GM13976 (cell line): ENCODE measurements around the gene MPZL3.

Source experiments
- DNase-seq: peaks from one replicate; pipeline ENCODE4 v3.0.0; 2012; ENCODE audit warnings: low spot score
- in situ Hi-C: fragments of 300-500 bp; cut with MboI; formaldehyde crosslinking; loops from one replicate; pipeline ENCODE4 v1.12.0; 2022; ENCODE audit warnings: low sequenced_read_pairs, mixed read lengths, inconsistent platforms; ENCODE audit not compliant: unreplicated experiment
- TF ChIP-seq, protein P1 (sequence below): IDR thresholded peaks from 2 replicates; pipeline ENCODE4 v1.5.1; 2012; ENCODE audit warnings: borderline replicate concordance, mild to moderate bottlenecking; ENCODE audit not compliant: insufficient read depth; ENCODE audit errors: extremely low read depth, missing control alignments, control extremely low read depth

Gene MPZL3

DNA sequence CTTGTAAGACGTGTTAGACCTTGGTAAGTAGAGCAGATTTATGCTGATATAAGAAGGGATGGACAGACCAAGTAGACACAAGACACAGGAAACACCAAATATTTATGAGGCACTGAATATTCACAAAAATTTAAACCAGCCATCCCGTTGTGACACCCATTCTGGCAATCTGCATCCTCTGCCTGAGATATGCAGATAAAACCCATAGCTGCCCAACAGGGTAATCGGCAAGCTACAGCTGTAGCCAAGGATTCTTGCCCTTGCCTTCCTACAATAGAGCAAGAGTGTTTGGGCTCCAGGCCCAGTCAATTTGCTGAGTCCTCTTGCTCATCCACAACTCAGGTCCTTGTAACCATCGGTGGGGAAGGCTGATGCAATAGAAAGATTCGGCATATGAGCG is 30.4 kb upstream of the MPZL3 start:
- DNase-seq = no peak
- in situ Hi-C loops = no loop called here
- TF ChIP-seq, protein P1, sequence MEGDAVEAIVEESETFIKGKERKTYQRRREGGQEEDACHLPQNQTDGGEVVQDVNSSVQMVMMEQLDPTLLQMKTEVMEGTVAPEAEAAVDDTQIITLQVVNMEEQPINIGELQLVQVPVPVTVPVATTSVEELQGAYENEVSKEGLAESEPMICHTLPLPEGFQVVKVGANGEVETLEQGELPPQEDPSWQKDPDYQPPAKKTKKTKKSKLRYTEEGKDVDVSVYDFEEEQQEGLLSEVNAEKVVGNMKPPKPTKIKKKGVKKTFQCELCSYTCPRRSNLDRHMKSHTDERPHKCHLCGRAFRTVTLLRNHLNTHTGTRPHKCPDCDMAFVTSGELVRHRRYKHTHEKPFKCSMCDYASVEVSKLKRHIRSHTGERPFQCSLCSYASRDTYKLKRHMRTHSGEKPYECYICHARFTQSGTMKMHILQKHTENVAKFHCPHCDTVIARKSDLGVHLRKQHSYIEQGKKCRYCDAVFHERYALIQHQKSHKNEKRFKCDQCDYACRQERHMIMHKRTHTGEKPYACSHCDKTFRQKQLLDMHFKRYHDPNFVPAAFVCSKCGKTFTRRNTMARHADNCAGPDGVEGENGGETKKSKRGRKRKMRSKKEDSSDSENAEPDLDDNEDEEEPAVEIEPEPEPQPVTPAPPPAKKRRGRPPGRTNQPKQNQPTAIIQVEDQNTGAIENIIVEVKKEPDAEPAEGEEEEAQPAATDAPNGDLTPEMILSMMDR = no peak

DNA sequence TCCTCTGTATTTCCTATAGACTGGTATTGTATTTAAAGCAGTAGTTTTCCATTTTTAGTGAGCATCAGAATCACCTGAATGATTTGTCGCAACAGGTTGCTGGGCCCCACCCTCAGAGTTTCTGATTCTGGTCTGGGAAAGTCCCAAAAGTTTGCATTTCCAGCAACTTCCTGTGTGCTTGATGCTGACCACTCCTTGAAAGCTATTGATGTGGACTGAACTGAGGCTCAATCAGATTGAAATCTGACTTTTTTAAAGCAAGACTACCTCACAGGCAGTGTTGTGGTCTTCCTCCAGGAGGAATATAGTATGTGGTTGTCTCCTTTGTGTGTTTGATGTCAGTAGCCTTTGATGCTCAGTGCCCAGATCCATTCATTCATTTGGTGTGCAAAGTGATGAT is 29.1 kb upstream of the MPZL3 start:
- in situ Hi-C loops = no loop called here
- TF ChIP-seq, protein P1 = no peak
- peak; percentile 49 for DNase-seq

DNA sequence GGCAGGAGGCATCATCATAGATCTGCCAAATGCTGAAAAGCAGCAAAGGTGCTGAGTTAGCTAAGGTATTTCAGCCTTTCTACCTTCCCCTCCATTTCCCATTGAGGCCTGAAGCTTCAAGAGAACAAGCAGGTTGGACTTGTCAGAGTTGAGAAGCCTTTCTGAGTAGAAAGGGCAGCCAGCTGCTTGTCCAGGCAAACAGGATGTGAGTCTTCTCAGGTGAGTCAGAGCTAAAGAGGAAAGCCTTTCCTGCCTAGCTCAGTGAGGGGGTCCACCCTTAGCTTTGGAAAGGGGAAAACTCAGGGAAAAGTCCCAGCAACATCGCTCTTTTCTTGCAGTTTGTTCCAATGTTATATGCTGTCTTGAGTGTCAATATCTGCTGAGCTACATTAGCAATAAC is 25.1 kb upstream of the MPZL3 start:
- in situ Hi-C loops = no loop called here
- TF ChIP-seq, protein P1 = no peak
- no peak for DNase-seq

DNA sequence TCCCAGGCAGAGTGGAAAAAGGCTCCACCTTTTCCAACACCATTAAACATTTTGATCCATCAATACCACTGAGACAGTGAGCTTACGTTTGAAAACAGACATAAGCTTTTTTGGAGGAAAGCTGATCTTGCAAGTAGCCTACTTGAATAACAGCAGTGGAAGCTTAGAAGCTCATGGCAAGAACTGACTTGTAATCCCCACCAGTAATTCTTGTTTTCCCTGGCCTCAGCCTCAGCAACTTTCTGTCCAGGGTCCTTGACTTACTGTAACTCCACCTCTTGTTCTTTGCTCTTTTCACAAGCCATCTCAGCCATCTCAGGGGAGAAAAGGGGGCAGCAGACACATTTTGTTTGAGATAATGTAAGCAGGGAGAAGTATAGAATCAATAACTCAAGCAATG is 24.3 kb upstream of the MPZL3 start:
- in situ Hi-C loops = no loop called here
- DNase-seq = no peak
- TF ChIP-seq, protein P1 = no peak

DNA sequence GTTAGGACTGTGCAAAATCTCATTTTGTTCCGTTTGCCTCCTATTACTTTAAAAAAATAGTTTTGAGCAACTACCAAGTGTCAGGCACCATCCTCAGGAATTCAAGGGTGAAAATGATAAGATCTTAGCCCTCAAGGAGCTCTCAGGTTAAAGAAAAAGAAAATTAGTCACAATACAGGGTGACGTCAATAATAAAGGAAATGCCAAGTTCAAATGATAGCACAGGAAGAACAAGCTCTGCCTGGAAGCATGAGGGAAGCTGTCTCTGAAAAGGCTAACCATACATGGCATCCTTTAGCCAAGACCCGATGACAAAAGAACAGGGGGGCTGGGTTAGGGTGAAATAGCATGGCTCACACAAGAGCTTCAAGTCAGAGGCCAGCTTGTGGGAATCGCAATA is 23.0 kb upstream of the MPZL3 start:
- TF ChIP-seq, protein P1 = no peak
- in situ Hi-C loops = no loop called here
- DNase-seq = no peak

DNA sequence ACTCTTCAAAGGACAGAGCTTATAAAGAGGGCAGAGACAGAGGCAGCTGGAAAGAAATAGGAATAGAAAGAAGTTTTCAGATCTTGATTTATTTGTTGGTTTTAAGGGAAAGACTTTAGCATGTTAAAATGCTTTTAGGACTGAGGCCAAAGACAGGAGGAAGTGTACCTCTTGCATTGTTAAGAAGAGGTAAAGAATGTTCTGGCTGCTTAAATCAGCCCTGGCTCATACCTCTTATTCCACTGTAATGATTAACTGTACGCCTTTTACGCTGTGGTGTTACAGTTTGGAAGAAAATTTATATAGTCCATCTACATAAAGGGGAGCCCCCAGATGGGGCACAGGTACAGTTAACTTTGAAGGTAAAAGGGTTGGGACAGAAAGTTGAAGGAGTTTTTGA is 22.0 kb upstream of the MPZL3 start:
- DNase-seq = no peak
- in situ Hi-C loops = no loop called here

More for the DNA sequence above, 22.0 kb upstream of the MPZL3 start:
- TF ChIP-seq, protein P1 = no peak
